ENCODE data around the gene MIPEP.

Gene MIPEP

DNA sequence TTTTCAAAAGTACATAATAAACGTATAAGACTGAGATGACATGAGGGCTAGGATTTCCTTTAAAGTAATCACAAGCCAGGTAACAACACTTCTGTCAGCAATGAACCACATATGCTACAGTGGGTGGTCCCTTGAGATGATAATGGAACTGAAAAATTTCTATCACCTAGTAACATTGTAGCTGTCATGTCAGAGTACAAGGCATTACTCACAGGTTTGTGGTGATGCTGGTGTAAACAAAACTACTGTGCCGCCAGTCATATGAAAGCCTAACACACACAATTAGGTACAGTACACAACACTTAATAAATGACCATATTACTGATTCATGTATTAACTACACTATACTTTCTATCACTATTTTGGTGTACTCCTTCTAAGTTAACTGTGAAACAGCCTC lies 36.8 kb downstream of the MIPEP start:
- no peak for DNase-seq (ENCODE audit: low spot score)

DNA sequence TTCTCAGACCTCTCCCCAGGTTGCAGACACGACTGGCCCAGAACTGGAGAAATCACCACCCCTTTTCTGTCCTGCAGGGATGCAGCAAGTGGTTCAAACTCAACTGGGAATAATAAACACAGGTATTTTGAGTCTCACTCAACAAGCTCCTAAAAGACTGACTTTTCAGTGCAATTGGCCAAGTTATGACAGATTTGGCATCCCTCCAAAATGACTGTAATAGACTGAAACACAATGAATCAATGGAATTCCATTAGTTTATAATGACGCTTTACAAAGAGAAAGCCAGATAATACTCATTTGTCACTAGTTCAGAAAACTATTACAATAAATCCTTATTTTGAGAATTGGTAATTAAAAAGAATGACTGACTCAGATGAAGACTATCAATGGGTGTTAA lies 38.1 kb downstream of the MIPEP start:
- DNase-seq (ENCODE audit: low spot score), result no peak

DNA sequence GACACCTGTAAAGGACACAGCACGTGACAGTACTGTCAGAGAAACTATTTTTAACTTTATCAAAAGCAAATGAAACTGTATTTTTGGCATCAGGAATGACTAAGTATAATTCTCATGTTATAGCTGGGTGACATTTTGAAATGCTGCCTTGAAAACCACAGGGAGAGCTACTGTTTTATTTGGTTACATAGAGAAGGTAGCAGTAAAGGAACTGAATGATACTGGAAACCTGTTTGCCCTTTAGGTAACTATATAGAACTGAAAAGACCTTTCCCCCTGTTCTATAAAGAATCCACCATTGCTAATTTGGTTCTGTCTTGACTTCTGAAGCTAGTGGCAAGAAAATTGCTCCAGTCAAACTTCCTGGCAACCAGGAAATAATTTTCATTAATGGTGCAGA lies 39.1 kb downstream of the MIPEP start:
- no peak for DNase-seq (ENCODE audit: low spot score)

DNA sequence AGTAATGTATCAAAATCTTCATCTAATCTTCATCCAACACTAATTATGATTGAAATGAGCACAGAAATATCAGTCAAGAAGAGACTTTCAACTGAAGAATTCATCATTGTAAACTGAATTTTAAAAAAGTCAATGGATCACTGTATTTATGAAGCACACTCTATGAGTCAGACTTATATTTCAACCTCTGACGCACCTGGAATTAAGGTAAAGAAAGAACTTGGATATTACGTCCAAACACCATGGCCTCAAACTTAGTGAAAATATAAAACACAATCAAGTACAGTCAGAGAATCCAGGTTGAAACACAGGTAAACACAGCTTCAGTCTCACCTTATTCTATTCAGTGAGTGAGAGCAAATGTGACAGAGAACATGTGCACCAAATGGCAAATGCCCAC lies 39.5 kb downstream of the MIPEP start:
- DNase-seq (ENCODE audit: low spot score), result no peak

DNA sequence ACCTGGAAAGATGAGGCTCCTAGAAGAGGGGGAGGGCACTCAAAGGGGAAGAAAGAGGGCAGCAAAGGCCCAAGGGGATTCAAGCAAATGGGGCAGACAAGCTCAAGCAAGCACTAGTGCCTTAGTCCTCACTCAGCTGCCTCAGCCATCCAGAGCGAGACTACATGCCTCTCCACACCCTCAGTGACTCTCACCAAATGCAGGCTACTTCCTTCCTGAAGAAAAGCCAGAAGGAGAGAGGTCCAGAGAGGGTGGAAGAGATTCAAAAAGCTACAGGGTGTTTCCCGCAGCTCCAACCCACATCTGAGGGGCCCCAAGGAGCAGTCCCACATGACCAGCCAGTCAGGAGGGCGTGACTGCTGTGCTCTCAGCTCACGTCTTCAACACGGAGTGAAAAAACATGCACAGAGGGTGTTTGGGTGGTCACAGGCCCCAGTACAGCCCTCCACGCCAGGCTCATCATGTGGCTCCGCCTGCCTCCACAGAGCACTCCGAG lies 40.5 kb downstream of the MIPEP start:
- no peak for DNase-seq (ENCODE audit: low spot score)

DNA sequence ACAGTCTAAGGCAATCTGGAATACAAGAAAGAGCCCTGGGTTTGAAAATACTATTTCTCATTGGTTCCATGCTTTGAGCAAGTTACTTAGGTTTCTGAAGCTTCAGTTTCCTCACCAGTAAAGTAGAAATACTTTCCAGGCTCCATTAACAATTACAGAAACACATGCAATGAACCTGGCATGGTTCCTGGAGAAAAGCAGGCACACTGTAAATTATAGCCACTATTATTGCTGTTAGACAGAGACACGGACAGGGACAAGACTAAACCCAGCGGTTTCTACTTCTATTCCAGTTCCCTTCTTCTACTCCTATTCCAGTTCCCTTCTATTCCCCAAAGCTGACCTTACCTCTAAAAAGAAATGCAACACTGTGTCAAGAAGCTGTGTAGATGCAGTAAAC lies 41.2 kb downstream of the MIPEP start:
- DNase-seq (ENCODE audit: low spot score), result no peak

DNA sequence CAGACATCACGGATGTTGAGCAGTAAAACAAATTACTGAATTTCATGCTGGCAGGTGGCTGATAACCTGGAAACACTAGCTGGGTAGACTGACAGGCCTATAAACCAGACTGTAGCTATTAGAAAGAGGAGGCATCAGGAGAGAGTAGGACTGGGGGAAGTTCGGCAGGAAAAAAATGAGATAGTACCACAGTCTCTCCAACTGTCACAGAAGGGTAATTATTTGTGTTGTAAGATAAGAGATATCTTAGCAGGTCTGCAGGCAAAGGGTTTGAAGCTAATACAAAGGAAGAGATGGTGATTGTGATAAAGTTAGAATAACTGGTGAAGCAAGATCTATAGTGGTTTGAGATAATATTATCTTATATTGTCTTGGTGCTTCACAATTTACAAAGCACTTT lies 41.7 kb downstream of the MIPEP start:
- no peak for DNase-seq (ENCODE audit: low spot score)

DNA sequence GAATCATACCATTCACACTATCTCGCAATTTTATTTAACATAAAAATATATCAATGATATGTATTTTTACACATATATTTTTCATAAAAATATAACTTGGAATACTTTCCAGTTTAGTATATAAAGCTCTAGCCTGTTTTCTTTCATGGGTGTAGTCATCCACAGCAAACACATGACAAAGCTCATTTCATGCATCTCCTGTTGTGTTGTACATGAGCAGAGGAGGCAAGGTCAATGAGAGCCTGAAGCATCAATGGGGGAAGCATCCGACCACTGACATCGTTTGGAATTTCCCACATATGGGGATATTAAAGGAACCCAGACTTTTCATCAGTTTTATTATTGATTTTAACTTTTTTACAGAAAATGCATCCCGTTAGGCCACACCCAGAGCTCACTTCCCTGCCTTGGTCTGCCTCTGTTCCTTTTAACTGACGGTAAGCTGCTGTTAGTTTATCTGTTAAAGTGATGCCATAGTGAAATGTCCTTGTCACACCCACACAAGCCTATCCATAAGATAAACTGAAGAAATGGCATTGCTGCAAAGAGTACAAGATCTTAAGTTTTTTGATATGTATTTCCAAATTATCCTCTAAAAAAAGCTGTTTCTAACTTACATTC lies 44.0 kb downstream of the MIPEP start:
- DNase-seq (ENCODE audit: low spot score), result no peak

DNA sequence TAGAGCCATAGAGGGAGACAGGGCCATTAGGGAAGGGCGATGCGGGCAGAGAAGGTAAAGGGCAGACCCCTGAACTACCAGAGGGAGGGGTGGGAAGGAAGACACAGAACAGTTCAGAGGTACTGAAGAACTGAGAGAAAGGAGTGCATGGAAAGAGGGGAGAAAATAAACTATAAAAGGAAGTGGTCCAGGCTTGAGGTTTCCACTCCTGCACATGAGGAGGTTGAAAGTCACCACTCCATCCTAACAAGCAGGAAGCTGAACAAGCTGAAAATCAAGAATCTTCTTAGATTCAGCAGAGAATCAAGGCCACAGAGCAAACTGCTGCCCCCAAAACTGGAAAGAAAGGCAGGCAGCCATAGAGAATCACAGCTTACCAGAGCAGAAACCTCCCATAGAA lies 45.1 kb downstream of the MIPEP start:
- no peak for DNase-seq (ENCODE audit: low spot score)

DNA sequence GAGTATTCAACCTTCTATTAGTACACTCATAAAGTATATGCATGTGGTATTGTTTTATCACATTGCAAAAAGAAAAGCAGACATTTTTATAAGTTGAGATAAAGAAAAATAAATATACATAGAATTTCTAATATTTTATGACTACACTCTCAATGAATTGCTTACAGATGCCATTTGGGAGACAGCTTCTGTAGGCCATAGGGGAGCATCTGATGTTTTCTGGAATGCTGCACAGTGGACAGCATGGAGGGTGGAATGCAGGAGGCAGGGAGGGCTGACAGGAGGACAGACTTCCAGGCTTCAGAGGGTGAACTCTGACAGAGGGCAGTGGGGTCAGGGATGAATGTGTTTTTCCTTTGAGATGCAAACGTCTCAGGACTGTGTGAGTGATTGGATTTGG lies 45.8 kb downstream of the MIPEP start:
- no peak for DNase-seq (ENCODE audit: low spot score)

DNA sequence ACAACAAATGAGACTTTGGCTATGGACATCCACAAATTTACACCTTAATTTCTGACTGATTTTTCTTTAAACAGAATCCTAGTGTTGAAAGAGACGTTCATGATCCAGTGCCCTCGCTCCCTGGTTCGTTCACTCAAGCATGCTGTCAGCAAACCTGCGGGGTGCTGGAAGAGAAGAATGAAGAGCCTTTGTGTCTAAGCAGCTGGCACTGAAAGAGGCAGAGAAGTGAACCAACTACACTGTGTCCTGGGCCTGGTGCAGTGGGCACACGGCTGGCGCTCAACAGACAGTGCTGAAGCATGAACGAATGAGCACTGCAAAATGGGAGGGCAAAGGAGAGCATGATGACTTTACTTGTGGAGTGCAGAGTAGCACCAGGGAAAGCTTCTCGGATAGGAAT lies 46.8 kb downstream of the MIPEP start:
- DNase-seq (ENCODE audit: low spot score), result no peak

DNA sequence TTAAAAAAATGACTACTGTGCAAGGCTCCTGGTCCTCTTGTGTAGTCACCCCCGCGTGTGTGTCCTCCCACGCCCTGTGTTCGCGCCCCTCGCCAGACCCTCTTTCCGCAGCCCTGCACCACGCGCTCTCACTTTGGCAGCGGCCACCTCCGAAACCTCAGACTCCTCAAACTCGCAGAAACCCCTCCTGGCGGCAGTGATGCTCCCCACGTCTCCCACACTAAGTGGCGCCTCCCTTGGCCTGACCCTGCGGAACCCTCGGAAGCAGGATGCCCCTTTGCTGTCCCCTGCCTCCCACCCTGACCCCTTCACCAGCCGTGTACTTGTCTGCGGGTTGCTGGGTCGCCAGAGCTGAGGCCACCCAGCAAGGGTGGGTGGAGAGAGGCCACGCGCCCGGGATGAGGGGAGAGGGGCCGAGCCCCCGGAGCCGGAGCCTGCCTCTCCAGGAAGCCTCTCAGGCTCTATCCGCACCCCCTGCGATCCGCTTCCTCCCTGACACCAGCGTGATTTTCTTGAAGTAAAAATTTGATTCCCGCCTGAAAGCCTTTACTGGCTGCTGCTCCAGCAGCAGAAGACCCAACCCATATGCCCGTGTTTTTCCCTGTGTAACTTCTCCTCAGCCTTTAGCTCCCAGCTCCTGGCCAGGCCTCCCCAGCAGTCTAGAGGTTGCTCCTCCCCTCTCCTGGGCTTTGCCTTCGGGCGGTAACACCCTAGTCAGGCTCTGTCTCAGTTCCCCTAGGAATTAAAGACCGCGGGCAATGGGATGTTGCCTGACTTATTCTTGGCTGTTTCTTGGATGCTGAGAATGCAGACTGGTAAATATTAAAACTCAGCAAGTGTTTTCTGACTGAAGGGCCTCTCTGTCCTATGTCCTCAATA lies 55.2 kb downstream of the MIPEP start:
- DNase-seq (ENCODE audit: low spot score), result no peak

DNA sequence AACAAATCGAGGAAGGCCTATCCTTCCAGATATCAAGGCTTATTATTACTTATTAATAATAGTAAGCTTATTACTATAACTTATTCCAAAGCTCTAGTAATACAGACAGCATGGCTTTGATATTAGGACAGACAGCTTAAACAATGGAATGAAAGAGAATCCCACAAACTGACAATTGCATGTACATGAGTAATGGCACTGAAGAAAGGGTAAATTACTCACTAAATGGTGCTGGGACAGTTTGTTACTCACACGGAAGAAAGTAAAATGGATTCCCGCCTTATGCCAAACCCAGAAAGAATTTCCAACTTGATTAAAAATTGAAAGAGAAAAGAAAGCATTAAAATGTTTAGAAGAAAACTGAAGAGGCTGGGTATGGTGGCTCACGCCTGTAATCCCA lies 60.3 kb downstream of the MIPEP start:
- no peak for DNase-seq (ENCODE audit: low spot score)

DNA sequence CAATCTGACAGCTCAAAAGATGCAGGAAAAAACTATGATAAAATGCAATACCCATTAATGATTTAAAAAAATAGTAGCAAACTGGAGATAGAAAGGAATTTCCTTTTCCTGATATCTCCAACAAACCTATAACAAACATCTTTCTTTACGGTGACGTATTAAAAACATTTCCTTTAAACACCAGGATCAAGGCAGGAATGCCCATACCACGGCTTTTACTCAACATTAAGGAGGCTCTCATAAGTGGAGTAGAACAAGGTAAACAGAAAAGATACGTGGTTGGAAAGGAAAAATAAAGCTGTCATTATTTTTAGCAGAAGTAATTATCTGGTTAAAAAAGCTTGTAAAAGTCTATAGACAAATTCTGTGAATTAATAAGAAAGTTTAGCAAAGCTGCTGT lies 61.1 kb downstream of the MIPEP start:
- DNase-seq (ENCODE audit: low spot score), result no peak

DNA sequence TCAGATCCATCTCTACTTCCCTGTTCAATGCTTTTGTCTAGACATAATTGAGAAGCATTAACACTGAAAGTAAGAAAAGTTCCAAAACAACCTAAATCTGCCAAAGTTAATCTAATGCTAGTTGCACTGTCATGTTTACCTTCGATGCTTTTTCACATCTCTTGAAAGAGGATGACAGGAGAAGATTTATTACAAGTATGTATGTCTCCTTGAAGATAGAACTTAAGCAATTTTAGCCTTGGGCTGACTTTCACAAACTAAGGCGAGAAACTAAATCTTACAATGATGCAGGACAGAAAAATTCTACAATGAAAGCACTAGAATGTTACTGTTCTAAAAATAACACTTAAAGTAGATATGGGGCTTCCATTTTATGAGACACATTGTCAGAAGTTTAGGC lies 64.0 kb downstream of the MIPEP start:
- no peak for DNase-seq (ENCODE audit: low spot score)

DNA sequence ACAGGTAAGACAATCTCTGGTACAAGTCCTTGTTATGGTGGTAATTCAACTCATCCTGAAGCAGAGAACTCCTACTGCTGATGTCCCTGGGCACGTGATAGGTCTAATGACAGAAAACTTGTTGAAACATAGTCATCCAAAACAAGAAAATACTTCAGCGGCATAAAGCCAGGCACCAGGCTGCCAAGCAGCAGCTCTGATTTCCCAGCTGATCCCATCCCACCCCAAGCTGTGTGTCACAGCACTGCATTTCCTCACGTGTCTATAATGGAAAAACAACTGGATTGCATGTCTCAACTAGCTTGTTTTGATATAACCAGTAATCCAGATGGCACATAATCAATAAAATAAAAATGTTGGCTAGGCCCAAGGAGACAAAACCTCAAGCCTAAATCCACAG lies 64.8 kb downstream of the MIPEP start:
- no peak for DNase-seq (ENCODE audit: low spot score)

DNA sequence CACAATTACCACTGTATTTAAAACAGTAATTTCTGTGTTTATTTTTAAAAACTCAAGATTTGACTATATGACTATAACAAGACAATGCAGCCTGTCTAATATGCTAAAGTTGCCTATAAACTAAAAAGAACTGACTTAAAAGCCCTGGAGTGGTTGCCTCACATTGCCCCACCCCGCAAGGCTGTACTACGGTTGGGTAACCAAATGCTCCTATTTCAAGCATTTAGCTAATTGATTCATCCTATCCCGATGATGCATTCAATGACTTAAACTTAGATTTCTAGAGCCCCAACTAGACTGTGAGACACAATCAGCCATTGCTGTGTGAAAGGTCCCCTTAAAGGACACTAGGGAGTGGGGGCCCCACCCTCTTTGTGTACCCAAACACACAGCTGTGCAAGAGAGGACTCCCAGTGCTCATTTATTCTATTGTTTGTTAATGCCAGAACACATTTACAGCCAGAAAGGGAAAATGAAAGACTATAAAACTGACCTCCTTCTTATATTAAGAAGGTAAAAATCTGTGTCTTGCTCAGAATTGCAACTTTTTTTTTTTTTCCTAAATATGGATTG lies 66.9 kb downstream of the MIPEP start:
- no peak for DNase-seq (ENCODE audit: low spot score)

DNA sequence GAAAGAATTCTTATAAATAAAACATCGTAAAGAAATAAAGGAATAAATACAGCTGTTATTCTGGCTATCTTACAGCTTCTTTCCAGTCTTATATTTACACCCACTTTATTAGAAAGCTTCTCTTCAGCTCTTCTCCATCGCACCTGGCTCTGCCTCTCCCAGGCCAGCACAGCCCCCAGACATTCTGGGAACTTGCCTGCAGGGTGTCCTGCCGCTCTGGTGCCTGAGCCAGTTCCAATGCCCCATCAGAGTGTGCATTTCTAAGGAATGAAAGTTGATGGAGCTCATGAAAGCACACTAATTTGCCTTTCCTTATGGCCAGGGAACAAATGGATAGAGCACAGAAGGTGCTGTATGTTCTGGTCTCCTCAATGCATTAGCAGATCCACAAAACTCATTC lies 68.7 kb downstream of the MIPEP start:
- no peak for DNase-seq (ENCODE audit: low spot score)

DNA sequence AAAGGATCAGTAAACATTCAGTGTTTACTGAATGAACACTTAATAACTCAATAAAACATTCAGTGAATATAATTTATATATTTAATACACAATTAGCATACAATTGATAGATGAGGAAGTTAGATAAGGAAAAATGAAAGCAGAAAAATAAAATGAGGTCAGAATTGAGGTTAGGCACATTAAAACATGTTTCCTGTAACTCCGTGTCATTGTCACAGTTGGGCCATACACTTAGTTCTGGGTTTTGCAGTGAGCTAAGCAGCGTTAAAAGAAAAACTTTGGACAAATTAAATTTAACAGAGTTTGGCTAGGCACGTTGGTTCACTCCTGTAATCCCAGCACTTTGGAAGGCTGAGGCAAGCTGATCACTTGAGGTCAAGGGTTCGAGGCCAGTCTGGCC lies 71.4 kb downstream of the MIPEP start:
- DNase-seq (ENCODE audit: low spot score), result no peak

DNA sequence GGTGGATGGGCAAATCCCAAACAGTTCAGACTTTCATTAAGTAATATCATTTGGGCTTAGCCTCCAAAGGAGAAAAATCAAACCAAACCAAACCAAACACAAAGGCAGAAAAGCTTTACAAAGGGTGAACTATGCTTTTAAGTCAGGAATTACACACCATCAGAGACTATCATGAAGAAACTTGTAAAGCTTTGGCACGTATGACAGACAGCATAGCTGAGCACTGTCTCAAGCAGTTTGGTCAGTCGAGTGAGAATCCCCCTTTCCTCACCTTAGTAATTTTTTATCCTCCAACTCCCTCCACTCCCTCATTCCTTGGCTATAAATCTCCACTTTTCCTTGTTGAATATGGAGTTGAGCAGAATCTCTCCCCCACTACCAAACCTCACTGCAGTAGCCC lies 72.1 kb downstream of the MIPEP start:
- no peak for DNase-seq (ENCODE audit: low spot score)

DNA sequence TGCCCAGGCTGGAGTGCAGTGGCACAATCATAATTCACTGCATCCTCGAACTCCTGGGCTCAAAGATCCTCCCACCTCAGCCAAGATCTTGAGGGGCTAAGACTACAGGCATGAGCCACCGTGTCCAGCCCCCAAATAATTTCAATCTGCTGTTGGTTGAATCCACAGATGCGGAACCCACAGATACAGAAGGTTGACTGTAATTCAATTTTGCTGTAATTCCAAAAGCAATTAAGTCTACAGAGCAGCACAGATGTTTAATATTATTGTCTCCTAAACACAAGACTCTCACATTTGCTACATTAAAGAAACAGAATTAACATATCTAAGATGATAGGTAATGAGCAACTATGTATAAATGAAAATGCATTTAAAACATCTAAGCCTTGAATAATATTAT lies 75.6 kb downstream of the MIPEP start:
- DNase-seq (ENCODE audit: low spot score), result no peak

DNA sequence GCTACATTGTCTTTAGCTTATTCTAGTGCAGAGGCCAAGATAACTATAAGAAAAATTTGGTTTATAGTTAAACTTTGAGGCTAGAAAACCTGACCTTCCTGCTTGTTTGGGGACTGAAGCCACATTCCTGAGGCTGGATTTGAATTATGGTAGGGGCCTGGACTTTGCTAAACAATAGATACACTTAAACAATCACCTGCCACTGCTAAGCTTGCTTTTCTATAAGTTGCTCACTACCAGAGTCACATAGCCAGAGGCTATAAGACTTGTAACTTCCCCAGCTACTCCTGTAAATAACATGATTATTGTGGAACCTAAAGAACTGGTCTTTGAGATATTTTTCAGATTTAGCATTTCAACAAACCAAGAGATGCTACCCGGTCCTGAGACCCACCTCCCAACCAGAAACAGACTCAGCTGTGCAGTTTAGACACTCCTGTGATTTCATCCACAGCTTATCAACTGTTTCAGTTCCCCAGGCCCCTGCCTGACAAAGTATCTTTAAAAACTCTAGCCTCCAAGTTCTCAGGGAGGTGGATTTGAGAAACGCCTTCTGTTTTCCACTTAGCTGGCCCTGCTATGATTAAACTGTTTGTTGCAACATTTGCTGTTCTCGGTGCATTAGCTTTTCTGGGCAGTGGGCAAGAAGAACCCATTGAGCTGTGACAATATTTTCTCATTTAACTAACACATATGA lies 77.7 kb downstream of the MIPEP start:
- DNase-seq (ENCODE audit: low spot score), result no peak
